Stimulated activated CD4-positive, alpha-beta T cell treated with anti-CD3 and anti-CD28 coated beads, Interleukin-15, amount 100 ng/mL, for 1 hour (primary cell): ENCODE data around the gene PKHD1.

ENCODE experiments used
- DNase-seq, 2 donors: peaks; one replicate each; pipeline ENCODE4 v3.0.0-alpha.2; 2020; ENCODE audit warnings: low read depth in 1 of 2, low spot score in 1 of 2

PKHD1 gene

GRCh38 chr6:51569594-51569993 lies 517.8 kb downstream of the PKHD1 start:
- no peak for DNase-seq

GRCh38 chr6:51568771-51569170 lies 518.6 kb downstream of the PKHD1 start:
- no peak for DNase-seq

GRCh38 chr6:51565472-51565871 lies 521.9 kb downstream of the PKHD1 start:
- no peak for DNase-seq
